GM13977 (cell line): ENCODE results near the gene SERPINB13.

Source experiments
- DNase-seq: peaks from one replicate; pipeline ENCODE4 v3.0.0; 2012; ENCODE audit warnings: low spot score
- CTCF ChIP-seq: IDR thresholded peaks from 2 replicates; pipeline ENCODE4 v1.5.1; 2012; ENCODE audit warnings: mild to moderate bottlenecking, control low read depth; ENCODE audit not compliant: insufficient read depth; ENCODE audit errors: extremely low read depth, missing control alignments
- in situ Hi-C: fragments of 300-500 bp; cut with MboI; formaldehyde crosslinking; loops from one replicate; pipeline ENCODE4 v1.12.0; 2022; ENCODE audit warnings: low sequenced_read_pairs, low pct_unique_long_range_greater_than_20kb, mixed read lengths, inconsistent platforms; ENCODE audit not compliant: unreplicated experiment

SERPINB13 gene

GRCh38 chr18:63591725-63592124, 4.6 kb downstream of the SERPINB13 start:
- no peak for TF ChIP-seq CTCF
- in situ Hi-C loops, result loop anchor here (25.0 kb wide), 1 partner anchor 246 kb away; no protein-coding TSS in a partner anchor
- DNase-seq, result no peak

GRCh38 chr18:63592471-63592870, 5.3 kb downstream of the SERPINB13 start:
- DNase-seq, result no peak
- TF ChIP-seq CTCF, result no peak
- in situ Hi-C loops, result loop anchor here (25.0 kb wide), 1 partner anchor 245 kb away; no protein-coding TSS in a partner anchor

GRCh38 chr18:63596964-63597363, 9.8 kb downstream of the SERPINB13 start:
- in situ Hi-C loops, result loop anchor here (25.0 kb wide), 1 partner anchor 240 kb away; no protein-coding TSS in a partner anchor
- DNase-seq, result no peak
- no peak for TF ChIP-seq CTCF

- in situ Hi-C loops, result no loop called here
- DNase-seq, result no peak
- no peak for TF ChIP-seq CTCF
These were observed 16.2 kb downstream of the SERPINB13 start for GRCh38 chr18:63603355-63603754.

- in situ Hi-C loops, result no loop called here
- TF ChIP-seq CTCF, result no peak
- DNase-seq, result peak; percentile 66
These were observed 16.6 kb downstream of the SERPINB13 start for GRCh38 chr18:63603772-63604171.

- no peak for TF ChIP-seq CTCF
- in situ Hi-C loops, result no loop called here
- DNase-seq, result no peak
These were observed 17.8 kb downstream of the SERPINB13 start for GRCh38 chr18:63604791-63605567.

GRCh38 chr18:63606526-63606925, 19.4 kb downstream of the SERPINB13 start:
- TF ChIP-seq CTCF, result no peak
- no peak for DNase-seq
- in situ Hi-C loops, result no loop called here
